Esophagus muscularis mucosa (tissue), 4 donors: ENCODE results near the gene CD8B2. TPM values are rescaled to one million over a fixed set of nuclear protein-coding genes. Genes with fewer than 3 reads are reported as not detected.

Experiments
- DNase-seq: peaks from one replicate; pipeline ENCODE4 v3.0.0-alpha.2; 2017; ENCODE audit errors: extremely low spot score
- H3K27ac ChIP-seq, 4 donors: fragments of 200-600 bp; sonication (generic); replicated peaks in 1 of 4; 1 replicate in 3 of 4; 2 replicates in 1 of 4; pipeline ENCODE4 v1.5.1; 2016 to 2019; ENCODE audit warnings: mild to moderate bottlenecking in 1 of 4
- H3K27me3 ChIP-seq, 4 donors: fragments of 200-600 bp; sonication (generic); one replicate each; pipeline versions ENCODE4 v1.5.1 to v1.6.0; 2016 to 2019
- H3K36me3 ChIP-seq, 4 donors: fragments of 200-600 bp; sonication (generic); one replicate each; pipeline ENCODE4 v1.5.1; 2016 to 2019
- H3K4me1 ChIP-seq, 4 donors: fragments of 200-600 bp; sonication (generic); one replicate each; pipeline ENCODE4 v1.5.1; 2016 to 2019
- H3K4me3 ChIP-seq, 4 donors: fragments of 200-600 bp; sonication (generic); 1 replicate in 2 of 4; 2 replicates in 2 of 4; pipeline ENCODE4 v1.5.1; 2016 to 2019; ENCODE audit warnings: mild to moderate bottlenecking in 4 of 4, moderate library complexity in 1 of 4
- H3K9me3 ChIP-seq, 4 donors: fragments of 200-600 bp; sonication (generic); 1 replicate in 3 of 4; 2 replicates in 1 of 4; pipeline ENCODE4 v1.5.1; 2016 to 2019
- EP300 ChIP-seq: sonication (generic); formaldehyde crosslinking; IDR thresholded peaks from one replicate; pipeline ENCODE4 v1.6.1; 2017; ENCODE audit warnings: antibody characterized with exemption
- POLR2A ChIP-seq: fragments of 450-650 bp; IDR thresholded peaks from one replicate; pipeline ENCODE4 v1.6.1; 2017; ENCODE audit warnings: antibody characterized with exemption, moderate library complexity, mild to moderate bottlenecking, low read depth
- POLR2AphosphoS5 ChIP-seq, 2 donors: sonication (generic); formaldehyde crosslinking; IDR thresholded peaks; one replicate each; pipeline ENCODE4 v1.6.1; 2017; ENCODE audit warnings: antibody characterized with exemption in 2 of 2
- WGBS: methylation state at CpG from one replicate; pipeline ENCODE4 v1.1.5; 2018; 5-methylcytosine and 5-hydroxymethylcytosine counted together
- intact Hi-C: fragments of 100-400 bp; cut with DNase I; formaldehyde crosslinking; loops from one replicate; pipeline ENCODE4 v1.15.1; 2023
- total RNA-seq, 4 donors: library from RNA; depleted of rRNA; stranded (reverse); fragments of >200 nt; gene quantifications; one replicate each; pipeline versions ENCODE4 v1.1.0 to v1.2.1, GENCODE V29; 2016
- TF ChIP-seq, protein P1 (sequence below), 3 experiments: fragments of 200-600 bp in 2 of 3; fragments of 450-650 bp in 1 of 3; sonication (generic) in 2 of 3; IDR thresholded peaks; one replicate each; pipeline ENCODE4 v1.5.1; 2017 to 2019; ENCODE audit warnings: antibody characterized with exemption in 3 of 3, mild to moderate bottlenecking in 2 of 3, moderate library complexity in 1 of 3

CD8B2 gene
- total RNA-seq, 4 donors from 2014 or later = 0.13 TPM; not detected in 3

DNA sequence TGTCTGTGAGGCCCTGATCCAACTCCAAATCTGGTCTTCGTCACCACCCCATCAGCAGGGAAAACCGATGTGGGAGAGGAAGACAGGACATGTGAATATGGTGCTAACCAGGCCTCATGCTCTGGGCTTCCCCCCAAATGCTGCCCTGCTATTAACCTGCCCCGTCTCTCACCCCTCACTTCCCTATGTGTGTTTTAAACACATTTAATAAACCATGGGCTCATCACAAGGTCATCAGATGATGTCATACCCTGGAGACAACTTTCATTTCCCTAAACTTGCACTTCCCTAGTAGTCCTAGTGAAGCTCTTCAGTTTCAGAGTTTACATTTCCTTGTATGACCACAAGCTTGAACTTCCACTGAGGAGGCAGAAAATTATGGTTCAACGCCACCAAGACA, 49.9 kb downstream of the CD8B2 start:
- no peaks in the 10 kb centered on the region for H3K4me1 ChIP-seq
- no peak overlapping the region for H3K4me3 ChIP-seq
- intact Hi-C loops = no loop called here
- no peaks in the 10 kb centered on the region for H3K9me3 ChIP-seq
- no peak for DNase-seq
- TF ChIP-seq EP300 (no peak), POLR2AphosphoS5 (IDR thresholded peaks at IDR 0.05) (no peak), POLR2A (no peak)
- TF ChIP-seq, protein P1, sequence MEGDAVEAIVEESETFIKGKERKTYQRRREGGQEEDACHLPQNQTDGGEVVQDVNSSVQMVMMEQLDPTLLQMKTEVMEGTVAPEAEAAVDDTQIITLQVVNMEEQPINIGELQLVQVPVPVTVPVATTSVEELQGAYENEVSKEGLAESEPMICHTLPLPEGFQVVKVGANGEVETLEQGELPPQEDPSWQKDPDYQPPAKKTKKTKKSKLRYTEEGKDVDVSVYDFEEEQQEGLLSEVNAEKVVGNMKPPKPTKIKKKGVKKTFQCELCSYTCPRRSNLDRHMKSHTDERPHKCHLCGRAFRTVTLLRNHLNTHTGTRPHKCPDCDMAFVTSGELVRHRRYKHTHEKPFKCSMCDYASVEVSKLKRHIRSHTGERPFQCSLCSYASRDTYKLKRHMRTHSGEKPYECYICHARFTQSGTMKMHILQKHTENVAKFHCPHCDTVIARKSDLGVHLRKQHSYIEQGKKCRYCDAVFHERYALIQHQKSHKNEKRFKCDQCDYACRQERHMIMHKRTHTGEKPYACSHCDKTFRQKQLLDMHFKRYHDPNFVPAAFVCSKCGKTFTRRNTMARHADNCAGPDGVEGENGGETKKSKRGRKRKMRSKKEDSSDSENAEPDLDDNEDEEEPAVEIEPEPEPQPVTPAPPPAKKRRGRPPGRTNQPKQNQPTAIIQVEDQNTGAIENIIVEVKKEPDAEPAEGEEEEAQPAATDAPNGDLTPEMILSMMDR (IDR thresholded peaks at IDR 0.05) = no peak
- H3K27ac ChIP-seq = no peak overlapping the region
- peaks cover 0 to 18% (median 0%) of the 10 kb centered on the region in 4 donors for H3K27me3 ChIP-seq
- no peaks in the 10 kb centered on the region for H3K36me3 ChIP-seq
- WGBS = 73% methylated on average over 4 of the region's 4 CpGs

DNA sequence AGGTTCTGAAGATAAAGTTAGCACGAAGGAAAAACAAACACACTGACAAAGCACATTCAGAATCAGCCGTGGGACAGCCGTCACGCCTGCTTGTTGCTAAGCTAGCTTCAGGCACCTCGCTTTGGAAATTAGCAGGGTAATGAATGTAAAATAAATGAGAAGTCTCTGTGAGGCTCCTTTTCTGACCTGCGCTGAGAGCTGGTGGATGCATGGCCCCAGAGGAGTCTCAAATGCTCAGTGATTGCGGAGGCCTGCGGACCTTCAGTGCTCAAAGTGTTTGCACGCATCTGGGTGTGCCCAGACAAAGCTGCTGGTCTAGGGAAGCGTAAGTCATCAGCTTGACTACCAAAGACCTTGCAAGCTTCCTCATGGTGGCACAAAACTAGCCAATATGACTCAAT, 50.6 kb downstream of the CD8B2 start:
- intact Hi-C loops = no loop called here
- TF ChIP-seq EP300 (no peak), POLR2A (no peak), POLR2AphosphoS5 (IDR thresholded peaks at IDR 0.05) (no peak)
- TF ChIP-seq, protein P1 (IDR thresholded peaks at IDR 0.05) = no peak
- H3K4me1 ChIP-seq = peaks cover 0 to under 1% (median under 1%) of the 10 kb centered on the region in 4 donors
- no peaks in the 10 kb centered on the region for H3K36me3 ChIP-seq
- WGBS = 76% methylated on average over 6 of the region's 10 CpGs
- no peaks in the 10 kb centered on the region for H3K9me3 ChIP-seq
- DNase-seq = no peak
- no peak overlapping the region for H3K4me3 ChIP-seq
- no peak overlapping the region for H3K27ac ChIP-seq
- H3K27me3 ChIP-seq = peaks cover 0 to 18% (median 0%) of the 10 kb centered on the region in 4 donors

DNA sequence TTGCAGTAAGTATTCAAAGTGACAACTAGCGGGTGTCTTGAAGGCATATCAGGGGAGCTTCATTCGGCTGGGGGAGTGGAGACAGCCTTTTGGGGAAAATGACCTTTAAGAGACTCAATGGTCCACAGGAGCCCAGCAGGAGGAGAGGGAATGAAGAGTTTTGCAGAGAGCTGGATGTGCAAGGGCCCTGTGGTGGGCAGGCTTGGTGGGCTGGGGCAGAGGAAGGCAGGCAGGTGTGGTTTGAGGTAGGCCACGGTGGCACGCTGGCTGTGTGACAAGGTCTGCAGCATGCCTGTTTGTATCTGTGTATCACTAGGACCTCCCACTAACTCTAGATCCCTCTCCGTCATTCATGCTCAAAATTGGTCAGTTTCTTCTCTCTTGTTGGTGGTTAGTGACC, 53.7 kb downstream of the CD8B2 start:
- peaks cover 0 to 13% (median 0%) of the 10 kb centered on the region in 4 donors for H3K27me3 ChIP-seq
- no peaks in the 10 kb centered on the region for H3K36me3 ChIP-seq
- no peak for DNase-seq
- no peak overlapping the region for H3K27ac ChIP-seq
- intact Hi-C loops = loop anchor here (5.0 kb wide), 1 partner anchor 439 kb away; no protein-coding TSS in a partner anchor
- H3K4me3 ChIP-seq = no peak overlapping the region
- peaks cover 0 to 5% (median 2%) of the 10 kb centered on the region in 4 donors for H3K4me1 ChIP-seq
- WGBS = 93% methylated on average over 5 of the region's 5 CpGs
- TF ChIP-seq POLR2AphosphoS5 (IDR thresholded peaks at IDR 0.05) (no peak), POLR2A (no peak), EP300 (no peak)
- TF ChIP-seq, protein P1 (IDR thresholded peaks at IDR 0.05) = no peak
- no peaks in the 10 kb centered on the region for H3K9me3 ChIP-seq

DNA sequence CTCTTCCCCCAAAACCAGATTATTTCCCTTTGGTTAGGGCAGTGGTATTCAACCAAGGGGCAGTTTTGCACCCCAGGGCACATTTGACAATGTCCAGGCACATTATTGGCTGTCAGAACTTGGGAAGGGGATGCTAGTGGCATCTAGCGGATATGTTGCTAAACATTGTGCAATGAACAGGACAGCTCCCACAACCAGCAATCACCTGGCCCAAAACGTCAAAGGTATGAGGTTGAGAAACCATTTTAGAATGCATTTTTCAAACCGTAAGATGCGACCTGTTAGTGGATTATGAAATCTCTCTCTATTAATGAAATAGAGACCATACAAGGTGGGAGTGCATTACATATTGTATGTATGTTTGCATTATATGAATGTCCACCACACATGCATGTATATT, 54.2 kb downstream of the CD8B2 start:
- intact Hi-C loops = loop anchor here (5.0 kb wide), 1 partner anchor 439 kb away; no protein-coding TSS in a partner anchor
- 89% methylated on average over 4 of the region's 4 CpGs for WGBS

More for the DNA sequence above, 54.2 kb downstream of the CD8B2 start:
- peaks cover 0 to 5% (median 2%) of the 10 kb centered on the region in 4 donors for H3K4me1 ChIP-seq
- no peaks in the 10 kb centered on the region for H3K9me3 ChIP-seq
- H3K36me3 ChIP-seq = no peaks in the 10 kb centered on the region
- no peak for DNase-seq
- no peak overlapping the region for H3K4me3 ChIP-seq
- peaks cover 0 to 13% (median 0%) of the 10 kb centered on the region in 4 donors for H3K27me3 ChIP-seq
- TF ChIP-seq EP300 = no peak
- TF ChIP-seq POLR2AphosphoS5 (IDR thresholded peaks at IDR 0.05) = no peak
- TF ChIP-seq, protein P1 (IDR thresholded peaks at IDR 0.05) = no peak
- TF ChIP-seq POLR2A = no peak
- H3K27ac ChIP-seq = no peak overlapping the region
